ENCODE measurements around the gene GPR148.

Gene GPR148

GRCh38 chr2:130749641-130750040 is 20.8 kb downstream of the GPR148 start:
- no peak for DNase-seq (ENCODE audit: low read depth in 2 of 2)

- DNase-seq (ENCODE audit: low read depth in 2 of 2), result no peak
These were observed 25.9 kb downstream of the GPR148 start for GRCh38 chr2:130754811-130755210.

- DNase-seq (ENCODE audit: low read depth in 2 of 2), result no peak
These were observed 26.6 kb downstream of the GPR148 start, which contains the start of gene AMER3 for GRCh38 chr2:130755256-130756052. Gene AMER3, plus strand, starts transcription at chr2:130755540. Its CDS starts 6,533 bp downstream, at chr2:130762073.

GRCh38 chr2:130756053-130756873 is 27.4 kb downstream of the GPR148 start:
- no peak for DNase-seq (ENCODE audit: low read depth in 2 of 2)

GRCh38 chr2:130756874-130757668 is 28.2 kb downstream of the GPR148 start:
- no peak for DNase-seq (ENCODE audit: low read depth in 2 of 2)

- DNase-seq (ENCODE audit: low read depth in 2 of 2), result no peak
These were observed 31.3 kb downstream of the GPR148 start for GRCh38 chr2:130759906-130760753.

GRCh38 chr2:130760754-130761751 is 32.2 kb downstream of the GPR148 start:
- no peak for DNase-seq (ENCODE audit: low read depth in 2 of 2)

GRCh38 chr2:130762031-130762909 is 33.4 kb downstream of the GPR148 start:
- no peak for DNase-seq (ENCODE audit: low read depth in 2 of 2)

- DNase-seq (ENCODE audit: low read depth in 2 of 2), result no peak
These were observed 34.1 kb downstream of the GPR148 start for GRCh38 chr2:130762910-130763385.

GRCh38 chr2:130763405-130763804 is 34.5 kb downstream of the GPR148 start:
- DNase-seq (ENCODE audit: low read depth in 2 of 2), result no peak

- no peak for DNase-seq (ENCODE audit: low read depth in 2 of 2)
These were observed 35.4 kb downstream of the GPR148 start for GRCh38 chr2:130764035-130764820.

GRCh38 chr2:130764821-130765115 is 35.9 kb downstream of the GPR148 start:
- no peak for DNase-seq (ENCODE audit: low read depth in 2 of 2)

GRCh38 chr2:130765464-130765863 is 36.6 kb downstream of the GPR148 start:
- DNase-seq (ENCODE audit: low read depth in 2 of 2), result no peak

- no peak for DNase-seq (ENCODE audit: low read depth in 2 of 2)
These were observed 37.2 kb downstream of the GPR148 start for GRCh38 chr2:130766037-130766436.

GRCh38 chr2:130766711-130767407 is 38.0 kb downstream of the GPR148 start:
- no peak for DNase-seq (ENCODE audit: low read depth in 2 of 2)

- DNase-seq (ENCODE audit: low read depth in 2 of 2), result no peak
These were observed 38.5 kb downstream of the GPR148 start for GRCh38 chr2:130767408-130767775.

- DNase-seq (ENCODE audit: low read depth in 2 of 2), result no peak
These were observed 39.5 kb downstream of the GPR148 start for GRCh38 chr2:130768191-130768855.
